NCI-H524 treated with DMSO at 0.1 percent for 48 hours (cell line): ENCODE measurements around the gene CAMTA1.

ENCODE experiments used
- DNase-seq: peaks from one replicate; lab custom pipeline; 2025; lab: John Stamatoyannopoulos, UW

CAMTA1 gene

DNA sequence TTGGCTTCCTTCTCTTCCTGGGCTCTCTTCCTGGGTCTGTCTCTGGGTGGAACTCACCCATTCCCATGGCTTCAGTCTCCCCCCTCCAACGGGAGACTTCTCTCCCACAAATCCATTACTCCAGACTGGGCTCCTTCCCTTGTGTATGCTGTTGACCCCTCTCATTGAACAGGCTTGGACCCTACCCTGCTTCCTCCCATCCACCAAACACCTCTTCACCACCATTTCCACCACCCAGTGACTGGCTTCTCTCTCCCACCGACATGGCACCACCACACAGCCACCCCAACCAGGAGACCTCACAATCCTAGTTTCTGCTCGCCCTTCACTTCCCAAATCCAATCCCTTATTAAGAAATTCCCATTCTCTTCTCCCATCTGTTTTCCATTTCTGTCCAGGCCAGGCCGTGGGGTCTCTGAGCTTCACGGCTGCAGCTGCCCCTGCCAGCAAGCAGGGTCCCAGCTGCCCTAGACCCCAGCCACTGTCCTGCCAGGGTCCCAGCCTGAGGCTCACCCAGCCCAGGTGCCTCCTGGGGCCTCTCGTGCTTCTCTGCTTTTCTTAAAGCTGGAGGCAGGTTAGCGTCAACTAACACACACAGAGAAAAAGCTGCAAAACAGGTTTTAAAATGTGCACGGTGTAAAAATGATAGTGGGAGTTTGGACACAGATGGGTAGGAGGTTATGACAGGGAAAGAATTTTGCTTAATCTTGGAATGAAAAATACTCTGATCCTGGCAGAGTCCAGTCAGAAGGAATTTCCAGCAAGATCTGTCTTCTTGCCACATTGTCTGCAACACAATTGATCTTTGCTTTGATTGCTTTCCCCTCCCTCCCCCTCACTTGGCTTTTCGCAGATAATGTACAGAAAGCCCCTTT is 602.0 kb downstream of the CAMTA1 start:
- no peak for DNase-seq

GRCh38 chr1:7388141-7388487 is 602.9 kb downstream of the CAMTA1 start:
- DNase-seq, result no peak

GRCh38 chr1:7388488-7389185 is 603.4 kb downstream of the CAMTA1 start:
- no peak for DNase-seq

DNA sequence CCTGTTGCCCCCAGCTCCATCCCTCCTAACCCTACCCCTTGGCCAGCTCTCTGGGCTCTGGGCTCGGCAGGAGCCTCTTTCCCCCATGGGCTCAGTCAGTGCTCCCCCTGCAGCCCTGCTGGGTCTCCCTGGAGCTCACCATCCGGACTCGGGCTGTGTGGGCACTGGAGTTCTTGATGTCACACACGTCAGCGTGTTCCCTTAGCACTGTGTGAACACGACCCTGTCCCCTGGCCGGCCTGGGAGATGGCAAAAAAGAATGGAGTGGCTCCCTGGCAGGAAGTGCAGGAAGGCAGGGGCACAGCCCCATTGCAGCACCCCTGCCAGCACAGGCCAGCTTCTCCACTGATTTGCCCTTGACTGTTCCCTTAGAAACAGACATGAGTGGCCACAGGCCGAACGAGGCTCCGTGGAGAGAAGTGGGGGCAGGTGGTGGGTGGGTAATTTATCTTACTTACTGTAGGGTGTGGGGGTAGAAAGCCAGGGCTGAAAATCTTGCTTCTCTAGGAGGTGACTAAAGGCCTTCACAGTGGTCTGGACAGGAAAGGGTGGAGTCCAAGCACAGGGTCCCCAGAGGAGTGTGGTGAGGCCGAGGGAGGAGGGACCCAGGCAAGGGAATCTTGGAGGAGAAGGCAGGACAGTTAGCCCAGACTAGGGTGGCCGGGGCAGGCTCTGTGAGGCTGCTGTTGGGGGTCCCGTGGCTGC is 604.1 kb downstream of the CAMTA1 start:
- no peak for DNase-seq

- no peak for DNase-seq
These were observed 604.8 kb downstream of the CAMTA1 start for GRCh38 chr1:7389906-7390603.

GRCh38 chr1:7390604-7391000 is 605.3 kb downstream of the CAMTA1 start:
- no peak for DNase-seq

- no peak for DNase-seq
These were observed 607.9 kb downstream of the CAMTA1 start for GRCh38 chr1:7393136-7393535.

GRCh38 chr1:7395251-7395650 is 610.0 kb downstream of the CAMTA1 start:
- no peak for DNase-seq

DNA sequence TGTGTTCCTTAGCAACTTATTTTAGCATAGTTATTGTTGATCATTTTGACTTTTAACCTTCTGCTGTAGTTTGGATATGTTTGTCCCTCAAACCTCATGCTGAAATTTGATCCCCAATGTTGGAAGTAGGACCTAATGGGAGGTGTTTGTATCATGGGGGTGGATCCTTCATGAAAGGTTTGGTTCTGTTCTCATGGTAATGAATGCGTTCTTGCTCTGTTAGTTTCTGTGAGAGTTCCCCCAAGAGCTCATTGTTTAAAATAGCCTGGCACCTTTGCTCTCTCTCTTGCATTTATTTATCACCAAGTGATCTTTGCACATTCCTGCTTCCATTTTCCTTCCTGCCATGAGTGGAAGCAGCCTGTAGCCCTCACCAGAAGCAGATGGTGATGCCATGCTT is 613.7 kb downstream of the CAMTA1 start:
- no peak for DNase-seq

GRCh38 chr1:7399514-7400125 is 614.4 kb downstream of the CAMTA1 start:
- DNase-seq, result no peak

GRCh38 chr1:7400566-7400965 is 615.3 kb downstream of the CAMTA1 start:
- DNase-seq, result no peak

- no peak for DNase-seq
These were observed 616.7 kb downstream of the CAMTA1 start for GRCh38 chr1:7401814-7402547.

- no peak for DNase-seq
These were observed 617.2 kb downstream of the CAMTA1 start for GRCh38 chr1:7402548-7402850.

- DNase-seq, result no peak
These were observed 618.2 kb downstream of the CAMTA1 start for GRCh38 chr1:7403265-7404045.

GRCh38 chr1:7404046-7404742 is 618.9 kb downstream of the CAMTA1 start:
- DNase-seq, result no peak

GRCh38 chr1:7405844-7406500 is 620.7 kb downstream of the CAMTA1 start:
- no peak for DNase-seq

DNA sequence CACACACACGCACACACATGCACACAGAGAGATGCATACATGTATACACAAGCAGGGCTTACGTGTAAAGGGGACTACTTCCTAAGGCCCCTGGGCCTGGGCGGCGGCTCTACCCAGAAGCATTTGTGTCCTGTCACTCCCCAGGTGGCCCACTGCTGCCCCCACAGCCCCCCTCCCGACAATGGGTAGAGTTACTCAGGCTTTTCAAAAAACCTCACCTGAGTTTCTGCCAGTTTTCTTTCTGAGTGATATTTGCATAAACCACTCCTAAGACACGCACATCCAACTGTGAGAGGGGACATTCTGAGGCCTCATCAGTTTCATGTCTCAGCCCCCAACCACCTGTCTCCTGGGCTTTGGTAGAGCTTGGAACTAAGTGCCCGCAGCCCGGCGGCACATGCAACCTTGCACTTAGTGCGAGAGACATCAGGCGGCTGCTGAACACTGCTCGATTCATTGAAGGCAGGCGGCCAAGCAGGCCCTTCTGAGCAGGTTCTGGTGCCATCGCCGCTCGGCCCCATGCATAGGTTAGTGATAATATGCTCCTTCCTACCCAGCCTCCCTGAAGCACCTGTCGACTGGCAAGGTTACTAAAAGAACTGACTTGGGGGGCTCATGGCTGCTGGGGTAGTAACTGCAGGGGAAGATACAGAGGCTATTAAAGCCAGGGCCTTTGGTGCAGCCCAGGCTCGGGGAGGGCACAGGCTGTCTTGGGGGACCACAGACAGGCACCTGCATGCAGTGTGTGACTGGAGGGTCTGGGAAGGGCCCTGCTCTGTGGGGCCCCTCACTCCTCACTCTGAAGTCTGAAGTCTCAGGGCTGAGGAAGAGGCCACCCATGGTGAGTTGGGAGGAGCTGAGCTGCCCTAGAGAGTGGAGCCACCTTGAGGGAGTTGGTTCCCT is 621.6 kb downstream of the CAMTA1 start:
- no peak for DNase-seq

DNA sequence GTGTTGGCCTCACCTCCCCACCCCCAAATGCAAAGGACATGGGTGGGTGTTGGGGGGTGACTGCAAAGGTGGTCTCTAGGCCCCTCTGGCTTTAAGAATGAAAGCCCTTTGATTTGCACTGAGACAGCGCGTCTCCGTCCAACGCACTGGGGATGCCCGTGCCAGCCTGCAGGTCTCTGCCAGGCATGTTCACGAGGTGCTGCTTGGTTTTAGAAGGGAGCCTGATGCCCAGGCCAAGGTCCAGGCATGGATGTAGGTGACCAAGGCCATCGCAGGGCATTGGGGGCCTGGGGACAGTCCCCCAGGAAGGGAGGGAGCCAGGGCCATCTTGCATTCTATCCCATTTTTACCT is 622.3 kb downstream of the CAMTA1 start:
- no peak for DNase-seq
